CD14-positive monocyte (primary cell): ENCODE measurements around the gene BEST4. TPM values are rescaled to one million over a fixed set of nuclear protein-coding genes. Genes with fewer than 3 reads are reported as not detected.
A peak's percentile ranks its signal among the peaks of the same experiment; 100 is the strongest.

ENCODE experiments used
- DNase-seq, 3 donors: peaks; one replicate each; pipeline ENCODE4 v3.0.0-alpha.2; 2011 to 2022
- H2AFZ ChIP-seq: 2 replicates; pipeline ENCODE4 v1.6.0; 2012; ENCODE audit warnings: mild to moderate bottlenecking, low read depth, low read length, inconsistent platforms; ENCODE audit not compliant: insufficient read depth, poor library complexity, severe bottlenecking
- H3K27ac ChIP-seq, 2 donors: 1 replicate in 1 of 2; 2 replicates in 1 of 2; pipeline ENCODE4 v1.5.1; 2012 to 2013; ENCODE audit warnings: low read length in 2 of 2, control low read depth in 1 of 2, inconsistent platforms in 1 of 2, low read depth in 1 of 2, mild to moderate bottlenecking in 1 of 2
- H3K27me3 ChIP-seq, 2 donors: one replicate each; pipeline versions ENCODE4 v1.6.0 to v1.6.1; 2011 to 2013; ENCODE audit warnings: low read length in 2 of 2; ENCODE audit not compliant: control insufficient read depth in 2 of 2, insufficient read depth in 2 of 2
- H3K36me3 ChIP-seq, 2 donors: replicated peaks in 1 of 2; 1 replicate in 1 of 2; 2 replicates in 1 of 2; pipeline versions ENCODE4 v1.5.1 to v1.6.1; 2012 to 2013; ENCODE audit warnings: low read length in 2 of 2, control low read depth in 1 of 2, inconsistent platforms in 1 of 2, mild to moderate bottlenecking in 1 of 2; ENCODE audit not compliant: insufficient read depth in 2 of 2, control insufficient read depth in 1 of 2
- H3K4me1 ChIP-seq, 2 donors: 1 replicate in 1 of 2; 2 replicates in 1 of 2; pipeline versions ENCODE4 v1.5.1 to v1.6.1; 2012 to 2013; ENCODE audit warnings: low read length in 2 of 2, control low read depth in 1 of 2, inconsistent platforms in 1 of 2, mild to moderate bottlenecking in 1 of 2, moderate library complexity in 1 of 2; ENCODE audit not compliant: insufficient read depth in 2 of 2, control insufficient read depth in 1 of 2
- H3K4me2 ChIP-seq: replicated peaks from 2 replicates; pipeline ENCODE3; 2012; ENCODE audit warnings: low read length, moderate library complexity, mild to moderate bottlenecking; ENCODE audit not compliant: poor library complexity, severe bottlenecking; ENCODE audit errors: extremely low read depth
- H3K4me3 ChIP-seq, 3 experiments: fragments of 200-600 bp in 1 of 3; sonication (generic) in 1 of 3; replicated peaks in 1 of 3; 1 replicate in 2 of 3; 2 replicates in 1 of 3; pipeline ENCODE4 v1.5.1; 2011 to 2013; ENCODE audit warnings: low read length in 3 of 3, mild to moderate bottlenecking in 3 of 3, control low read depth in 2 of 3, low read depth in 2 of 3, inconsistent platforms in 1 of 3, moderate library complexity in 1 of 3
- H3K79me2 ChIP-seq: 2 replicates; pipeline ENCODE4 v1.6.0; 2012; ENCODE audit warnings: mild to moderate bottlenecking, control low read depth, inconsistent platforms, low read length, moderate library complexity; ENCODE audit not compliant: insufficient read depth
- H3K9ac ChIP-seq: 2 replicates; pipeline ENCODE4 v1.6.0; 2017; ENCODE audit warnings: low read length, mild to moderate bottlenecking; ENCODE audit not compliant: insufficient read depth, poor library complexity, severe bottlenecking
- H3K9me3 ChIP-seq, 2 donors: replicated peaks in 1 of 2; 1 replicate in 1 of 2; 2 replicates in 1 of 2; pipeline versions ENCODE4 v1.5.1 to v1.6.1; 2012 to 2013; ENCODE audit warnings: low read length in 2 of 2, control low read depth in 1 of 2; ENCODE audit not compliant: control insufficient read depth in 1 of 2, insufficient read depth in 1 of 2
- H4K20me1 ChIP-seq: 2 replicates; pipeline ENCODE4 v1.6.0; 2012; ENCODE audit warnings: mild to moderate bottlenecking, low read length, control low read depth, moderate library complexity; ENCODE audit not compliant: insufficient read depth
- H3K27ac Mint-ChIP-seq, 7 donors: one replicate each; pipeline ENCODE4 v1.8.0; 2020; ENCODE audit warnings: mild to moderate bottlenecking in 7 of 7, mixed read lengths in 7 of 7, moderate library complexity in 6 of 7, inconsistent platforms in 2 of 7
- H3K27me3 Mint-ChIP-seq, 3 donors: one replicate each; pipeline ENCODE4 v1.8.0; 2021 to 2022; ENCODE audit warnings: low read depth in 3 of 3, mild to moderate bottlenecking in 3 of 3, mixed read lengths in 3 of 3, moderate library complexity in 3 of 3, inconsistent platforms in 1 of 3
- H3K36me3 Mint-ChIP-seq, 2 donors: one replicate each; pipeline ENCODE4 v1.8.0; 2020; ENCODE audit warnings: mixed read lengths in 2 of 2, inconsistent platforms in 1 of 2, mild to moderate bottlenecking in 1 of 2
- H3K4me1 Mint-ChIP-seq: one replicate; pipeline ENCODE4 v1.8.0; 2020; ENCODE audit warnings: mild to moderate bottlenecking, mixed read lengths
- H3K4me3 Mint-ChIP-seq, 2 donors: one replicate each; pipeline ENCODE4 v1.8.0; 2020; ENCODE audit warnings: mild to moderate bottlenecking in 2 of 2, mixed read lengths in 2 of 2, moderate library complexity in 1 of 2
- H3K9me3 Mint-ChIP-seq, 7 donors: one replicate each; pipeline ENCODE4 v1.8.0; 2020 to 2022; ENCODE audit warnings: mixed read lengths in 7 of 7, mild to moderate bottlenecking in 6 of 7, moderate library complexity in 6 of 7, inconsistent platforms in 2 of 7
- CTCF ChIP-seq: fragments of 200-600 bp; IDR thresholded peaks from one replicate; pipeline ENCODE4 v1.8.0; 2022; ENCODE audit warnings: antibody characterized with exemption, mild to moderate bottlenecking
- WGBS: methylation state at CpG from one replicate; pipeline ENCODE4 v1.1.5; 2013; ENCODE audit warnings: missing lambda C conversion rate; ENCODE audit not compliant: insufficient coverage; 5-methylcytosine and 5-hydroxymethylcytosine counted together
- intact Hi-C, 2 donors: fragments of 100-400 bp; cut with micrococcal nuclease; formaldehyde crosslinking; loops; one replicate each; pipeline versions ENCODE4 v1.15.0 to v1.15.1; 2023
- polyA plus RNA-seq, 3 donors: library from polyadenylated mRNA; depleted of rRNA in 1 of 3; unstranded in 2 of 3; stranded (reverse) in 1 of 3; fragments of 300-500 nt in 2 of 3; fragments of >200 nt in 1 of 3; fragmentation: Illumina TruSeq in 2 of 3; gene quantifications; 1 replicate in 2 of 3; 2 replicates in 1 of 3; pipeline ENCODE4 v1.2.3, GENCODE V29; 2012 to 2021

BEST4 gene
- polyA plus RNA-seq, 3 donors = 0.19 TPM; not detected in 2

- Histone ChIP-seq H3K9ac (peak within 1 kb of the TSS; percentile 83), H3K27ac (peak within 1 kb of the TSS; percentile 99 to 100), H4K20me1 (peaks cover 22% of the 10 kb centered on the region), H3K4me2 (peak within 1 kb of the TSS; percentile 25), H3K36me3 (peaks cover 36 to 45% of the 10 kb centered on the region in 2 donors), H3K27me3 (no peaks in the 10 kb centered on the region), H3K4me1 (peaks cover 70 to 79% of the 10 kb centered on the region in 2 donors), H3K79me2 (peaks cover 10% of the 10 kb centered on the region), H2AFZ (no peak within 1 kb of the TSS), H3K4me3 (peak within 1 kb of the TSS in 1 of 3 experiments; percentile 34), H3K9me3 (no peaks in the 10 kb centered on the region)
- peaks cover 52 to 54% of the 10 kb centered on the region in 2 donors for H3K36me3 Mint-ChIP-seq
- no peak for DNase-seq
- 89% methylated on average over 3 of the region's 7 CpGs for WGBS
- peaks cover 73% of the 10 kb centered on the region for H3K4me1 Mint-ChIP-seq
- H3K4me3 Mint-ChIP-seq = peak within 1 kb of the TSS; percentile 66 to 78
- H3K27me3 Mint-ChIP-seq = peaks cover 0 to 9% (median 5%) of the 10 kb centered on the region in 3 donors
- H3K27ac Mint-ChIP-seq = peak within 1 kb of the TSS; percentile 100
- intact Hi-C loops = no loop called here
- no peaks in the 10 kb centered on the region for H3K9me3 Mint-ChIP-seq
- no peak for TF ChIP-seq CTCF
Measured at GRCh38 chr1:44806704-44807363, 18.9 kb upstream of the BEST4 start, which contains the start of gene DYNLT4. DYNLT4 (minus strand) TSS chr1:44807351; CDS start chr1:44806668, 683 bp downstream.

GRCh38 chr1:44806025-44806703, 18.2 kb upstream of the BEST4 start:
- H3K27me3 ChIP-seq = no peaks in the 10 kb centered on the region
- H4K20me1 ChIP-seq = peaks cover 28% of the 10 kb centered on the region
- peak overlapping the region; percentile 25 for H3K4me2 ChIP-seq
- WGBS = 98% methylated on average over 65 of the region's 70 CpGs
- peak overlapping the region in 1 of 3 experiments; percentile 34 for H3K4me3 ChIP-seq
- peak overlapping the region; percentile 83 for H3K9ac ChIP-seq
- H2AFZ ChIP-seq = no peak overlapping the region
- no peaks in the 10 kb centered on the region for H3K9me3 Mint-ChIP-seq
- intact Hi-C loops = no loop called here
- peak overlapping the region; percentile 100 for H3K27ac Mint-ChIP-seq
- peaks cover 12% of the 10 kb centered on the region for H3K79me2 ChIP-seq
- H3K4me1 ChIP-seq = peaks cover 71 to 79% of the 10 kb centered on the region in 2 donors
- no peak for TF ChIP-seq CTCF
- no peak overlapping the region for H3K4me3 Mint-ChIP-seq
- H3K27ac ChIP-seq = peak overlapping the region; percentile 99 to 100
- DNase-seq = no peak
- peaks cover 36 to 45% of the 10 kb centered on the region in 2 donors for H3K36me3 ChIP-seq
- H3K4me1 Mint-ChIP-seq = peaks cover 68% of the 10 kb centered on the region
- peaks cover 50 to 56% of the 10 kb centered on the region in 2 donors for H3K36me3 Mint-ChIP-seq
- H3K9me3 ChIP-seq = no peaks in the 10 kb centered on the region
- peaks cover 1 to 9% (median 5%) of the 10 kb centered on the region in 3 donors for H3K27me3 Mint-ChIP-seq
